SK-N-SH treated with all-trans-retinoic acid at 6 μM for 48 hours (cell line): ENCODE measurements around the gene DNAJC6.

Experiments used
- ATAC-seq: fragments of 200-7000 bp; cut with Tn5 transposase; 3 replicates; pipeline ENCODE4 v1.9.1; 2020; ENCODE audit warnings: mild to moderate bottlenecking, moderate library complexity
- ARNTL ChIP-seq: fragments of 450-650 bp; formaldehyde crosslinking; IDR thresholded peaks from 2 replicates; pipeline ENCODE4 v1.5.0; 2020; ENCODE audit warnings: low read depth, mild to moderate bottlenecking, moderate library complexity, borderline replicate concordance
- BACH2 ChIP-seq: fragments of 250-450 bp; sonication (Bioruptor Pico); IDR thresholded peaks from 2 replicates; pipeline ENCODE4 v1.9.0; 2021; ENCODE audit warnings: mild to moderate bottlenecking, borderline replicate concordance
- CSDC2 ChIP-seq: fragments of 250-450 bp; sonication (Bioruptor Pico); IDR thresholded peaks from 2 replicates; pipeline ENCODE4 v1.5.0; 2020; ENCODE audit warnings: mild to moderate bottlenecking, moderate library complexity
- GLIS3 ChIP-seq: fragments of 250-450 bp; sonication (Bioruptor Pico); IDR thresholded peaks from 2 replicates; pipeline ENCODE4 v1.5.0; 2020; ENCODE audit warnings: mild to moderate bottlenecking, moderate library complexity
- OSR1 ChIP-seq: fragments of 250-450 bp; sonication (Bioruptor Pico); IDR thresholded peaks from 2 replicates; pipeline ENCODE4 v1.8.0; 2022; ENCODE audit warnings: moderate library complexity, mild to moderate bottlenecking, inconsistent platforms
- PATZ1 ChIP-seq: fragments of 250-450 bp; sonication (Bioruptor Pico); IDR thresholded peaks from 2 replicates; pipeline ENCODE4 v1.8.0; 2020; ENCODE audit warnings: mild to moderate bottlenecking, moderate library complexity, borderline replicate concordance
- PPARA ChIP-seq: fragments of 250-450 bp; sonication (Bioruptor Pico); IDR thresholded peaks from 2 replicates; pipeline ENCODE4 v1.5.0; 2020; ENCODE audit warnings: mild to moderate bottlenecking, borderline replicate concordance
- RARB ChIP-seq: fragments of 250-450 bp; sonication (Bioruptor Pico); IDR thresholded peaks from 2 replicates; pipeline ENCODE4 v1.8.0; 2021; ENCODE audit warnings: mild to moderate bottlenecking, moderate library complexity
- SNAI2 ChIP-seq: fragments of 250-450 bp; sonication (Bioruptor Pico); IDR thresholded peaks from 2 replicates; pipeline ENCODE4 v1.5.0; 2020; ENCODE audit warnings: mild to moderate bottlenecking, moderate library complexity
- TCF4 ChIP-seq: fragments of 250-450 bp; sonication (Bioruptor Pico); IDR thresholded peaks from 2 replicates; pipeline ENCODE4 v1.8.0; 2021; ENCODE audit warnings: mild to moderate bottlenecking, moderate library complexity, borderline replicate concordance
- TOX ChIP-seq: fragments of 250-450 bp; sonication (Bioruptor Pico); IDR thresholded peaks from 2 replicates; pipeline ENCODE4 v1.8.0; 2021; ENCODE audit warnings: mild to moderate bottlenecking, moderate library complexity, borderline replicate concordance
- ZC3H10 ChIP-seq: fragments of 250-450 bp; sonication (Bioruptor Pico); IDR thresholded peaks from 2 replicates; pipeline ENCODE4 v1.5.1; 2021; ENCODE audit warnings: mild to moderate bottlenecking, moderate library complexity
- ZFP3 ChIP-seq: fragments of 250-450 bp; sonication (Bioruptor Pico); IDR thresholded peaks from 2 replicates; pipeline ENCODE4 v1.5.0; 2020; ENCODE audit warnings: mild to moderate bottlenecking, moderate library complexity
- ZFP30 ChIP-seq: fragments of 450-650 bp; formaldehyde crosslinking; IDR thresholded peaks from 2 replicates; pipeline ENCODE4 v1.5.0; 2022; ENCODE audit warnings: mild to moderate bottlenecking, moderate library complexity
- ZNF565 ChIP-seq: fragments of 450-650 bp; formaldehyde crosslinking; conservative IDR thresholded peaks from 2 replicates; pipeline ENCODE4 v1.5.0; 2020; ENCODE audit warnings: low read depth, mild to moderate bottlenecking, moderate library complexity
- ZNF70 ChIP-seq: fragments of 450-650 bp; formaldehyde crosslinking; IDR thresholded peaks from 2 replicates; pipeline ENCODE4 v1.5.0; 2020; ENCODE audit warnings: mild to moderate bottlenecking, moderate library complexity
- TF ChIP-seq, protein P1 (sequence below): fragments of 250-450 bp; sonication (Bioruptor Pico); IDR thresholded peaks from 2 replicates; pipeline ENCODE4 v1.5.0; 2020; ENCODE audit warnings: mild to moderate bottlenecking, moderate library complexity
- TF ChIP-seq, protein P2 (sequence below): fragments of 250-450 bp; sonication (Bioruptor Pico); IDR thresholded peaks from 2 replicates; pipeline ENCODE4 v1.5.1; 2020; ENCODE audit warnings: low read depth, mild to moderate bottlenecking, moderate library complexity
- TF ChIP-seq, protein P3 (sequence below): fragments of 250-450 bp; sonication (Bioruptor Pico); IDR thresholded peaks from 2 replicates; pipeline ENCODE4 v1.5.1; 2021; ENCODE audit warnings: mild to moderate bottlenecking, moderate library complexity
- TF ChIP-seq, protein P4 (sequence below): fragments of 250-450 bp; sonication (Bioruptor Pico); IDR thresholded peaks from 2 replicates; pipeline ENCODE4 v1.8.0; 2021; ENCODE audit warnings: low read depth, mild to moderate bottlenecking, moderate library complexity, borderline replicate concordance

The DNAJC6 gene

GRCh38 chr1:65323246-65323645, 13.9 kb downstream of the DNAJC6 start:
- TF ChIP-seq, protein P1, sequence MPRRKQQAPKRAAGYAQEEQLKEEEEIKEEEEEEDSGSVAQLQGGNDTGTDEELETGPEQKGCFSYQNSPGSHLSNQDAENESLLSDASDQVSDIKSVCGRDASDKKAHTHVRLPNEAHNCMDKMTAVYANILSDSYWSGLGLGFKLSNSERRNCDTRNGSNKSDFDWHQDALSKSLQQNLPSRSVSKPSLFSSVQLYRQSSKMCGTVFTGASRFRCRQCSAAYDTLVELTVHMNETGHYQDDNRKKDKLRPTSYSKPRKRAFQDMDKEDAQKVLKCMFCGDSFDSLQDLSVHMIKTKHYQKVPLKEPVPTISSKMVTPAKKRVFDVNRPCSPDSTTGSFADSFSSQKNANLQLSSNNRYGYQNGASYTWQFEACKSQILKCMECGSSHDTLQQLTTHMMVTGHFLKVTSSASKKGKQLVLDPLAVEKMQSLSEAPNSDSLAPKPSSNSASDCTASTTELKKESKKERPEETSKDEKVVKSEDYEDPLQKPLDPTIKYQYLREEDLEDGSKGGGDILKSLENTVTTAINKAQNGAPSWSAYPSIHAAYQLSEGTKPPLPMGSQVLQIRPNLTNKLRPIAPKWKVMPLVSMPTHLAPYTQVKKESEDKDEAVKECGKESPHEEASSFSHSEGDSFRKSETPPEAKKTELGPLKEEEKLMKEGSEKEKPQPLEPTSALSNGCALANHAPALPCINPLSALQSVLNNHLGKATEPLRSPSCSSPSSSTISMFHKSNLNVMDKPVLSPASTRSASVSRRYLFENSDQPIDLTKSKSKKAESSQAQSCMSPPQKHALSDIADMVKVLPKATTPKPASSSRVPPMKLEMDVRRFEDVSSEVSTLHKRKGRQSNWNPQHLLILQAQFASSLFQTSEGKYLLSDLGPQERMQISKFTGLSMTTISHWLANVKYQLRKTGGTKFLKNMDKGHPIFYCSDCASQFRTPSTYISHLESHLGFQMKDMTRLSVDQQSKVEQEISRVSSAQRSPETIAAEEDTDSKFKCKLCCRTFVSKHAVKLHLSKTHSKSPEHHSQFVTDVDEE (CRISPR knock-in tag) = no peak
- TF ChIP-seq, protein P2, sequence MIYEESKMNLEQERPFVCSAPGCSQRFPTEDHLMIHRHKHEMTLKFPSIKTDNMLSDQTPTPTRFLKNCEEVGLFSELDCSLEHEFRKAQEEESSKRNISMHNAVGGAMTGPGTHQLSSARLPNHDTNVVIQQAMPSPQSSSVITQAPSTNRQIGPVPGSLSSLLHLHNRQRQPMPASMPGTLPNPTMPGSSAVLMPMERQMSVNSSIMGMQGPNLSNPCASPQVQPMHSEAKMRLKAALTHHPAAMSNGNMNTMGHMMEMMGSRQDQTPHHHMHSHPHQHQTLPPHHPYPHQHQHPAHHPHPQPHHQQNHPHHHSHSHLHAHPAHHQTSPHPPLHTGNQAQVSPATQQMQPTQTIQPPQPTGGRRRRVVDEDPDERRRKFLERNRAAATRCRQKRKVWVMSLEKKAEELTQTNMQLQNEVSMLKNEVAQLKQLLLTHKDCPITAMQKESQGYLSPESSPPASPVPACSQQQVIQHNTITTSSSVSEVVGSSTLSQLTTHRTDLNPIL (CRISPR knock-in tag) = no peak
- no peak for TF ChIP-seq ZFP3 (CRISPR knock-in tag)
- no peak for TF ChIP-seq ARNTL
- TF ChIP-seq, protein P3, sequence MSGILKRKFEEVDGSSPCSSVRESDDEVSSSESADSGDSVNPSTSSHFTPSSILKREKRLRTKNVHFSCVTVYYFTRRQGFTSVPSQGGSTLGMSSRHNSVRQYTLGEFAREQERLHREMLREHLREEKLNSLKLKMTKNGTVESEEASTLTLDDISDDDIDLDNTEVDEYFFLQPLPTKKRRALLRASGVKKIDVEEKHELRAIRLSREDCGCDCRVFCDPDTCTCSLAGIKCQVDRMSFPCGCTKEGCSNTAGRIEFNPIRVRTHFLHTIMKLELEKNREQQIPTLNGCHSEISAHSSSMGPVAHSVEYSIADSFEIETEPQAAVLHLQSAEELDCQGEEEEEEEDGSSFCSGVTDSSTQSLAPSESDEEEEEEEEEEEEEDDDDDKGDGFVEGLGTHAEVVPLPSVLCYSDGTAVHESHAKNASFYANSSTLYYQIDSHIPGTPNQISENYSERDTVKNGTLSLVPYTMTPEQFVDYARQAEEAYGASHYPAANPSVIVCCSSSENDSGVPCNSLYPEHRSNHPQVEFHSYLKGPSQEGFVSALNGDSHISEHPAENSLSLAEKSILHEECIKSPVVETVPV = no peak
- no peak for TF ChIP-seq GLIS3 (CRISPR knock-in tag)
- no peak for TF ChIP-seq TCF4 (CRISPR knock-in tag)
- no peak for TF ChIP-seq TOX (CRISPR knock-in tag)
- no peak for TF ChIP-seq PPARA (CRISPR knock-in tag)
- no peak for TF ChIP-seq OSR1 (CRISPR knock-in tag)
- TF ChIP-seq ZFP30 (CRISPR knock-in tag) = no peak
- TF ChIP-seq SNAI2 (CRISPR knock-in tag) = no peak
- TF ChIP-seq, all 23 proteins: peak for 0
- no peak for ATAC-seq

GRCh38 chr1:65330021-65330420, 20.7 kb downstream of the DNAJC6 start:
- ATAC-seq = no peak
- no peak for TF ChIP-seq ZFP30 (CRISPR knock-in tag)
- no peak for TF ChIP-seq ZC3H10 (CRISPR knock-in tag)
- no peak for TF ChIP-seq PATZ1 (CRISPR knock-in tag)
- TF ChIP-seq, protein P1 (CRISPR knock-in tag) = no peak
- TF ChIP-seq, protein P2 (CRISPR knock-in tag) = no peak
- no peak for TF ChIP-seq ZNF565 (CRISPR knock-in tag)
- no peak for TF ChIP-seq OSR1 (CRISPR knock-in tag)
- TF ChIP-seq, protein P4, sequence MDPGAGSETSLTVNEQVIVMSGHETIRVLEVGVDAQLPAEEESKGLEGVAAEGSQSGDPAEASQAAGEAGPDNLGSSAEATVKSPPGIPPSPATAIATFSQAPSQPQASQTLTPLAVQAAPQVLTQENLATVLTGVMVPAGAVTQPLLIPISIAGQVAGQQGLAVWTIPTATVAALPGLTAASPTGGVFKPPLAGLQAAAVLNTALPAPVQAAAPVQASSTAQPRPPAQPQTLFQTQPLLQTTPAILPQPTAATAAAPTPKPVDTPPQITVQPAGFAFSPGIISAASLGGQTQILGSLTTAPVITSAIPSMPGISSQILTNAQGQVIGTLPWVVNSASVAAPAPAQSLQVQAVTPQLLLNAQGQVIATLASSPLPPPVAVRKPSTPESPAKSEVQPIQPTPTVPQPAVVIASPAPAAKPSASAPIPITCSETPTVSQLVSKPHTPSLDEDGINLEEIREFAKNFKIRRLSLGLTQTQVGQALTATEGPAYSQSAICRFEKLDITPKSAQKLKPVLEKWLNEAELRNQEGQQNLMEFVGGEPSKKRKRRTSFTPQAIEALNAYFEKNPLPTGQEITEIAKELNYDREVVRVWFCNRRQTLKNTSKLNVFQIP (CRISPR knock-in tag) = no peak
- no peak for TF ChIP-seq ARNTL
- no peak for TF ChIP-seq CSDC2 (CRISPR knock-in tag)
- TF ChIP-seq RARB (CRISPR knock-in tag) = no peak
- TF ChIP-seq SNAI2 (CRISPR knock-in tag) = no peak
- no peak for TF ChIP-seq BACH2 (CRISPR knock-in tag)
- no peak for TF ChIP-seq ZNF70 (CRISPR knock-in tag)
- TF ChIP-seq PPARA (CRISPR knock-in tag) = no peak
